HG03175 (cell line): ENCODE data around the gene MFN1.

ENCODE experiments used
- ATAC-seq: cut with Tn5 transposase; IDR thresholded peaks from one replicate; pipeline ENCODE4 v1.9.1; 2021; ENCODE audit warnings: mild to moderate bottlenecking, moderate library complexity; ENCODE audit not compliant: unreplicated experiment

The MFN1 gene

GRCh38 chr3:179428876-179429548, 81.5 kb downstream of the MFN1 start:
- ATAC-seq, result no peak

DNA sequence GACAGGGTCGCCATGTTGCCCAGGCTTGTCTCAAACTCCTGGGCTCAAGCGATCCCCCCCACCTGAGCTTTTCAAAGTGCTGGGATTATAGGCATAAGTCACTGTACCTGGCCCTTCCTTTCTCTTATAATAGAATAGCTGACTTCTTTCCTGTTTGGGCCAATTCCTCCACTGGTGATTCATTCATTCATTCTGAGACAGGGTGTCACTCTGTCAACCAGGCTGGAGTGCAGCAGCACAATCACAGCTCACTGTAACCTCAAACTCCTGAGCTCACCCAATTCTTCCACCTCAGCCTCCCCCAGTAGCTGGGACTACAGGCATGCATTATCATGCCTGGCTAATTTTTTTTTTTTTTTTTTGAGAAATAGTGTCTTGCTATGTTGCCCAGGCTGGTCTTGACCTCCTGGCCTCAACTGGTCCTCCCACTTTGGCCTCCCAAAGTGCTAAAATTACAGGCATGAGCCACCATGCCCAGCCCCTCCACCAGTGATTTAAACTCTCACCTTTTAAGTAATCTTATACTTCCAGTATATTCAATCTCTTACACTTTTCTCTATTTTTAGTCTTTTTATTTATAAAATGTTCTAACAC, 82.9 kb downstream of the MFN1 start:
- ATAC-seq, result no peak

DNA sequence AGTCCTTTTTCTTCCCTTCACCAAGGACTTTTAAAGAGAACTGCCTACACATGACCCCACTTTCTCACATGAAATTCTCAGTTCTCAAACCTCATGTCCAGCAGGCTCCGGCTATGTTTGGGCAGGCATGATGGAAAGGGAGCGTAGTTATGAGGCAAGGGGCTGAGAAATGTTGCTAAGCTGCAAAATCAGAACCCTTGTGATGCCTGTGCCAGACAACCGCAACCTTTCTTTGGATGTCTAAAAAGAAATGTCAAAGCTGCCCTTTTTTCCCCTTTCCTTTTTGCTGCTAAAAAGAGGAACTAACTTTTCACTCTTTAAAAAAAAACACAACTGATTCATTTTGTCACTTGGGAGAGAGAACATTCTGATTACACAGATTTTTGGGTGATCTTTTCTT, 84.5 kb downstream of the MFN1 start:
- ATAC-seq, result peak; percentile 59

DNA sequence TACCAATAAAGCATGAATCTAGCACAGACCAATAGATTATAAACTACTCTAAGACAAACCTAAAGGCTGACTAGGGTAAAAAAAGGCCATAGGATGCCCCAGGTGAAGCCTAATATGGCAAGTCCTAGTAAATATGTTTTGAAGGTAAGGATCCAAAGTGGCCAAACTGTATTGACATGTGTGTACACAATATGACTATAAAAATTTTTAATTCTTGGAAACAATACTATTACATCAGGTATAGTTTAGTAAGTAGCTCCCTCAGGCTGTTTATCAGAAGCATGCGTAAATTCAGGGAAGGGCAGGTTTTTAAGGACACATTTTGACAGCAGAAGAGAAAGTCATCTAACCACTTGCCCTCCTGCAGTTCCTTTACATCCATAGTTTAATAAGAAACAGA, 84.9 kb downstream of the MFN1 start:
- ATAC-seq, result no peak

DNA sequence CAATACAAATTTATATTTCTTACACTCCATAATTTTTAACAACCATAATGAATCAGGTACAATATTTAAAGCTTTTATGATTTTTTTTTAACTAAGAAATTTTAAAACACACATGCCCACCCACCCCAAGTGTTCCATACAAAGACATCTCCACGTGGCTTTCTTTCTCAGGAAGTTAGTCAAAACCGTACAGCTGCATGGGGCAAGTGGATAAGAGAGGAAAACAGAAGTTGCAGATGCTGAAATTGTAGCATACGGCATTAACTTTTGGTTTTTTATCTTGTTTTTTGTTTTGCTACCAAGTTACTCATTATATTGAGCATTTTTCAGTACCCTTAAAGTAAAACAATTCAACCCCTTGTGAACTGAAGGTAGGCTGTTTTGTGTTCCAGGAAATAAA, 89.0 kb downstream of the MFN1 start:
- no peak for ATAC-seq

- peak; percentile 74 for ATAC-seq
Measured at GRCh38 chr3:179438841-179439240, 91.3 kb downstream of the MFN1 start.
